ENCODE measurements around the gene BTN2A1. TPM values are rescaled to one million over a fixed set of nuclear protein-coding genes. Genes with fewer than 3 reads are reported as not detected.
"Not testable (repeated sequence)": the region's sequence is repeated elsewhere in the genome, so short reads cannot be mapped to it uniquely, and the experiment has no call there.

BTN2A1 gene
- total and polyA plus RNA-seq, 10 of the 15 experiments (the other 5 are each of a cell fraction or from before 2014, with no cell fraction given), result 8.2 to 28.0 (median 15.8) TPM

DNA sequence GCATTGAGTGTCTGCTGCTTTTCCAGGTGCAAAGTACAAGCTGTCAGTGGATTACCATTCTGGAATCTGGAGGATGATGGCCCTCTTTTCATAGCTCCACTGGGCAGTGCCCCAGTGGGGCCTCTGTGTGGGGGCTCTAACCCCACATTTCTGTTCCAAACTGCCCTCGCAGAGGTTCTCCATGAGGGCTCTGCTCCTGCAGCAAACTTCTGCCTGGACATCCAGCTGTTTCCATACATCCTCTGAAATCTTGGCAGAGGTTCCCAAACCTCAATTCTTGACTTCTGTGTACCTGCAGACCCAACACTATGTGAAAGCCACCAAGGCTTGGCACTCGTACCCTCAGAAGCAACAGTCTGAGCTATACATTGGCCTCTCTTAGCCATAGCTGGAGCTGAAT, 39.7 kb upstream of the BTN2A1 start:
- 59% methylated on average over 2 of the region's 2 CpGs for WGBS (ENCODE audit: insufficient coverage, insufficient replicate concordance, low lambda C conversion rate, missing lambda C conversion rate)
- H3K27me3 ChIP-seq (replicated peaks in 1 of 2; ENCODE audit: control insufficient read depth in 2 of 2, insufficient read depth in 2 of 2, low read length in 1 of 2); H3K4me3 ChIP-seq; POLR2A ChIA-PET; intact Hi-C loops (cut with micrococcal nuclease; ENCODE audit: unreplicated experiment); H3K27ac ChIP-seq (ENCODE audit: control insufficient read depth, insufficient read depth); H3K79me2 ChIP-seq (ENCODE audit: control insufficient read depth, insufficient read depth, low read length); in situ Hi-C loops (cut with MboI); BruUV-seq (replicated peaks); ATAC-seq; H3K4me1 ChIP-seq (ENCODE audit: control insufficient read depth, insufficient read depth, low read length); H2AFZ ChIP-seq (ENCODE audit: control insufficient read depth, low read depth, low read length); CTCF ChIA-PET; FAIRE-seq; H4K20me1 ChIP-seq (ENCODE audit: control insufficient read depth, insufficient read depth); H3K4me2 ChIP-seq (ENCODE audit: control insufficient read depth, insufficient read depth); H3K36me3 ChIP-seq (ENCODE audit: control insufficient read depth in 2 of 2, insufficient read depth in 2 of 2, low read length in 1 of 2); H3K9ac ChIP-seq (ENCODE audit: control insufficient read depth, insufficient read depth, low read length); DNase-seq (ENCODE audit: low read depth, low spot score): not testable (repeated sequence)
- TF ChIP-seq CBX5 (IDR thresholded peaks at IDR 0.05; ENCODE audit: low read depth), result 0 out of 2 replicates have a peak, but pooled peaks have one; percentile 20
- RAD21 ChIA-PET (ENCODE audit: unreplicated experiment), result interaction anchor here (1.2 kb wide), 1 partner anchor 35 kb away, joined by 3 read pairs; the partner anchor contains the start of gene BTN2A2
- SMC1A ChIA-PET (ENCODE audit: uncharacterized antibody, unreplicated experiment), result interaction anchor here (0.7 kb wide), 1 partner anchor 74 kb away, joined by 3 read pairs; no protein-coding TSS in a partner anchor
- H3K9me3 ChIP-seq (replicated peaks; ENCODE audit: control insufficient read depth, insufficient read depth, low read length), result peaks cover 14% of the 10 kb centered on the region; the same call in 2 of the 3 replicates

DNA sequence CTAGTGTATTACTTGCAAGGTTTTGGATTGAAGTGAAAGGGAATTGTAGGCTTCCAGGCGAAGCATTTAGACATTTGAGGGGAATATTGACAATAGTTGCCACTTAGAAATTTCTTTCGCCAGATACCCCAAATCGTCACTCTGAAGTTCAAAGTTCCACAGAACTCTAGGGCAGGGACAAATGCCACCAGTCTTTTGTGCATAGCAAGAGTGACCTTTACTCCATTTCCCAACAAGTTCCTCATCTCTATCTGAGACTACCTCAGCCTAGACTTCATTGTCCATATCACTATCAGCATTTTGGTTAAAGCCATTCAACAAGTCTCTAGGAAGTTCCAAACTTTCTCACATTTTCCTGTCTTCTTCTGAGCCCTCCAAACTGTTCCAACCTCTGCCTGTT, 39.0 kb upstream of the BTN2A1 start:
- H3K4me1 ChIP-seq (ENCODE audit: control insufficient read depth, insufficient read depth, low read length); H3K9ac ChIP-seq (ENCODE audit: control insufficient read depth, insufficient read depth, low read length); FAIRE-seq; ATAC-seq; H2AFZ ChIP-seq (ENCODE audit: control insufficient read depth, low read depth, low read length); H4K20me1 ChIP-seq (ENCODE audit: control insufficient read depth, insufficient read depth); intact Hi-C loops (cut with micrococcal nuclease; ENCODE audit: unreplicated experiment); H3K79me2 ChIP-seq (ENCODE audit: control insufficient read depth, insufficient read depth, low read length); H3K36me3 ChIP-seq (ENCODE audit: control insufficient read depth in 2 of 2, insufficient read depth in 2 of 2, low read length in 1 of 2); H3K4me3 ChIP-seq; in situ Hi-C loops (cut with MboI); BruUV-seq (replicated peaks); H3K27ac ChIP-seq (ENCODE audit: control insufficient read depth, insufficient read depth); H3K4me2 ChIP-seq (ENCODE audit: control insufficient read depth, insufficient read depth); H3K27me3 ChIP-seq (replicated peaks in 1 of 2; ENCODE audit: control insufficient read depth in 2 of 2, insufficient read depth in 2 of 2, low read length in 1 of 2); POLR2A ChIA-PET; DNase-seq (ENCODE audit: low read depth, low spot score): not testable (repeated sequence)
- peaks cover 14% of the 10 kb centered on the region; the same call in 2 of the 3 replicates for H3K9me3 ChIP-seq (replicated peaks; ENCODE audit: control insufficient read depth, insufficient read depth, low read length)
- ChIA-PET CTCF (interaction anchor here (0.7 to 1.4 kb wide), 2 partner anchors 13 to 93 kb away, joined by 3 to 4 read pairs; no protein-coding TSS in a partner anchor), RAD21 (ENCODE audit: unreplicated experiment) (interaction anchor here (1.2 kb wide), 1 partner anchor 36 kb away, joined by 3 read pairs; the partner anchor contains the start of gene BTN2A2), SMC1A (ENCODE audit: uncharacterized antibody, unreplicated experiment) (interaction anchor here (0.7 to 1.1 kb wide), 2 partner anchors 33 to 73 kb away, joined by 3 read pairs; no protein-coding TSS in a partner anchor)
- 98% methylated on average over 3 of the region's 3 CpGs for WGBS (ENCODE audit: insufficient coverage, insufficient replicate concordance, low lambda C conversion rate, missing lambda C conversion rate)

Measured in GM12878 (cell line).